Measurements from ENCODE around the gene NTSR1.

DNA sequence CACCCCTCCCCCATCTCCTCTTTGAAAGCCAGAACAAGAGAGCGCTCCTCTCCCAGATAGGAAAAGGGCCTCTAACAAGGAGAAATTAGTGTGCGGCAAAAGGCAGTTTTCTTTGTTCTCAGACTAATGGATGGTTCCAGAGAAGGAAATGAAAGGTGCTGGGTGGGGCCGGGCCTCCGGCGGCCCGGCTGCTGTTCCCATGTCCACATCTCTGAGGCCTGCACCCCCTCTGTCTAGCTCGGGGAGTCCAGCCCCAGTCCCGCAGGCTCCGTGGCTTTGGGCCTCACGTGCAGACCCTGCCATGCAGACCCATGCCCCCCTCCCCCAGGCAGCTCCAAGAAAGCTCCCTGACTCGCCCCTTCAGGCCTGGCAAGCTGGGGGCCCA, 51.8 kb downstream of the NTSR1 start:
- no peak for TF ChIP-seq CTCF (IDR thresholded peaks at IDR 0.05)
- no peak for TF ChIP-seq POLR2A (IDR thresholded peaks at IDR 0.05)
